Left ventricle myocardium superior (tissue), 1 donor: Measurements from ENCODE around the gene TRPM4. TPM values are rescaled to one million over a fixed set of nuclear protein-coding genes. Genes with fewer than 3 reads are reported as not detected.

Source experiments
- total RNA-seq: library from RNA; stranded (reverse); fragmentation: NEBNext Ultra II Directional; extraction: Animal tissue kit (Norgen Biotek cat#: 25700); gene quantifications from one replicate; pipeline ENCODE4 v1.2.1, GENCODE V29; 2021
- donor health status: DM: no; HTN: yes; CAD: no; lungs with severe emphysema.

The TRPM4 gene
- total RNA-seq, 1 donor from 2014 or later = 26.6 TPM

Other genes starting within 250 kb of the TRPM4 start
- gene DHDH, start 224.1 kb upstream of the TRPM4 start, total RNA-seq = not detected
- 22.0 TPM for gene BAX, start 202.9 kb upstream of the TRPM4 start, total RNA-seq
- gene FTL, start 192.5 kb upstream of the TRPM4 start, total RNA-seq = 684 TPM
- 103 TPM for gene GYS1, start 164.5 kb upstream of the TRPM4 start, total RNA-seq
- 44.4 TPM for gene RUVBL2, start 163.9 kb upstream of the TRPM4 start, total RNA-seq
- gene LHB, start 140.7 kb upstream of the TRPM4 start, total RNA-seq = not detected
- not detected for gene CGB3, start 133.5 kb upstream of the TRPM4 start, total RNA-seq
- not detected for gene CGB2, start 125.9 kb upstream of the TRPM4 start, total RNA-seq
- not detected for gene CGB1, start 120.9 kb upstream of the TRPM4 start, total RNA-seq
- gene CGB5, start 113.9 kb upstream of the TRPM4 start, total RNA-seq = not detected
- gene CGB8, start 108.7 kb upstream of the TRPM4 start, total RNA-seq = not detected
- gene CGB7, start 100.0 kb upstream of the TRPM4 start, total RNA-seq = not detected
- not detected for gene NTF4, start 93.0 kb upstream of the TRPM4 start, total RNA-seq
- 0.42 TPM for gene KCNA7, start 85.1 kb upstream of the TRPM4 start, total RNA-seq
- gene SNRNP70, start 72.3 kb upstream of the TRPM4 start, total RNA-seq = 139 TPM
- 19.8 TPM for gene LIN7B, start 43.4 kb upstream of the TRPM4 start, total RNA-seq
- gene C19orf73, start 38.6 kb upstream of the TRPM4 start, total RNA-seq = 1.2 TPM
- 4.0 TPM for gene PPFIA3, start 38.2 kb upstream of the TRPM4 start, total RNA-seq
- gene HRC, start 2.4 kb upstream of the TRPM4 start, total RNA-seq = 868 TPM
- gene SLC6A16, start 167.4 kb downstream of the TRPM4 start, total RNA-seq = 1.1 TPM
- gene CD37, start 177.6 kb downstream of the TRPM4 start, total RNA-seq = 6.5 TPM
- gene TEAD2, start 204.6 kb downstream of the TRPM4 start, total RNA-seq = 62.7 TPM
- not detected for gene DKKL1, start 206.1 kb downstream of the TRPM4 start, total RNA-seq
- gene KASH5, start 230.5 kb downstream of the TRPM4 start, total RNA-seq = not detected